IMR-90 (cell line): ENCODE data around the gene RSAD1. TPM values are rescaled to one million over a fixed set of nuclear protein-coding genes. Genes with fewer than 3 reads are reported as not detected.

Experiments
- ATAC-seq: fragments of 200-7000 bp; cut with Tn5 transposase; 2 replicates; pipeline ENCODE4 v1.9.1; 2020; ENCODE audit warnings: low read depth, mild to moderate bottlenecking, moderate library complexity
- BruUV-seq: library from RNA; stranded (reverse); fragments of 400-500 nt; replicated peaks from 2 replicates; lab custom pipeline; 2021; lab: Mats Ljungman, UMichigan
- CTCF ChIA-PET: fragments of 300-600 bp; formaldehyde crosslinking; extraction: SDS; loops from one replicate; lab custom pipeline; 2021; ENCODE audit warnings: antibody characterized with exemption; lab: Yijun Ruan, JAX
- POLR2A ChIA-PET: fragments of 300-600 bp; sonication (Branson Sonifier 250); formaldehyde crosslinking; loops from one replicate; lab custom pipeline; 2022; ENCODE audit warnings: antibody characterized with exemption; ENCODE audit not compliant: unreplicated experiment; lab: Charles Lee
- DNase-seq: peaks from one replicate; pipeline ENCODE4 v3.0.0; 2013
- H2AFZ ChIP-seq: replicated peaks from 2 replicates; pipeline ENCODE3; 2013; ENCODE audit warnings: low read length, mild to moderate bottlenecking; ENCODE audit not compliant: poor library complexity
- H2AK5ac ChIP-seq: 2 replicates; pipeline ENCODE4 v1.6.1; 2013; ENCODE audit warnings: low read depth, low read length, inconsistent platforms
- H2AK9ac ChIP-seq: replicated peaks from 2 replicates; pipeline ENCODE3; 2013; ENCODE audit warnings: mild to moderate bottlenecking, low read depth, low read length, moderate library complexity; ENCODE audit not compliant: poor library complexity
- H2BK120ac ChIP-seq: 2 replicates; pipeline ENCODE4 v1.6.1; 2013; ENCODE audit warnings: low read depth, low read length, inconsistent platforms
- H2BK15ac ChIP-seq: 3 replicates; pipeline ENCODE4 v1.6.1; 2013; ENCODE audit warnings: low read depth, low read length, inconsistent platforms
- H2BK20ac ChIP-seq: 2 replicates; pipeline ENCODE4 v1.6.1; 2013; ENCODE audit warnings: low read depth, mild to moderate bottlenecking, inconsistent platforms, low read length, moderate library complexity
- H2BK5ac ChIP-seq: 2 replicates; pipeline ENCODE4 v1.6.1; 2013; ENCODE audit warnings: mild to moderate bottlenecking, low read depth, low read length, inconsistent platforms; ENCODE audit not compliant: poor library complexity, severe bottlenecking
- H3K14ac ChIP-seq: replicated peaks from 2 replicates; pipeline ENCODE4 v1.6.1; 2013; ENCODE audit warnings: low read depth, low read length, inconsistent platforms
- H3K18ac ChIP-seq: 2 replicates; pipeline ENCODE4 v1.6.1; 2013; ENCODE audit warnings: low read depth, low read length, control low read depth
- H3K23ac ChIP-seq: 2 replicates; pipeline ENCODE4 v1.6.1; 2013; ENCODE audit warnings: low read depth, low read length, inconsistent platforms
- H3K27ac ChIP-seq: 2 replicates; pipeline ENCODE4 v1.5.1; 2013; ENCODE audit warnings: mild to moderate bottlenecking, control low read depth, low read length; ENCODE audit not compliant: insufficient read depth
- H3K27me3 ChIP-seq: 2 replicates; pipeline ENCODE4 v1.6.1; 2013; ENCODE audit warnings: low read length; ENCODE audit not compliant: control insufficient read depth, insufficient read depth
- H3K36me3 ChIP-seq: 2 replicates; pipeline ENCODE4 v1.6.1; 2013; ENCODE audit warnings: low read length, mixed read lengths; ENCODE audit not compliant: control insufficient read depth, insufficient read depth
- H3K4ac ChIP-seq: 2 replicates; pipeline ENCODE4 v1.6.1; 2013; ENCODE audit warnings: low read depth, low read length, inconsistent platforms
- H3K4me1 ChIP-seq: 2 replicates; pipeline ENCODE4 v1.6.1; 2013; ENCODE audit warnings: low read length, mixed read lengths; ENCODE audit not compliant: control insufficient read depth, insufficient read depth
- H3K4me2 ChIP-seq: 2 replicates; pipeline ENCODE4 v1.6.1; 2013; ENCODE audit warnings: low read depth, mild to moderate bottlenecking, control low read depth, low read length, moderate library complexity
- H3K4me3 ChIP-seq: 2 replicates; pipeline ENCODE4 v1.5.1; 2013; ENCODE audit warnings: low read depth, mild to moderate bottlenecking, control low read depth, low read length, moderate library complexity; ENCODE audit not compliant: insufficient read depth
- H3K56ac ChIP-seq: 2 replicates; pipeline ENCODE4 v1.6.1; 2013; ENCODE audit warnings: low read length, inconsistent platforms; ENCODE audit not compliant: insufficient read depth; ENCODE audit errors: extremely low read depth
- H3K79me1 ChIP-seq, 2 experiments: 2 replicates each; pipeline ENCODE4 v1.6.1; 2013; ENCODE audit warnings: low read length in 2 of 2, inconsistent platforms in 1 of 2, low read depth in 1 of 2
- H3K9ac ChIP-seq: 2 replicates; pipeline ENCODE4 v1.6.1; 2013; ENCODE audit warnings: low read depth, low read length, control low read depth
- H3K9me1 ChIP-seq: 2 replicates; pipeline ENCODE4 v1.6.1; 2013; ENCODE audit warnings: low read length, inconsistent platforms; ENCODE audit not compliant: insufficient read depth
- H3K9me3 ChIP-seq: 2 replicates; pipeline ENCODE4 v1.6.1; 2013; ENCODE audit warnings: low read length; ENCODE audit not compliant: control insufficient read depth, insufficient read depth
- H4K20me1 ChIP-seq: 2 replicates; pipeline ENCODE4 v1.6.1; 2013; ENCODE audit warnings: low read length, inconsistent platforms; ENCODE audit not compliant: insufficient read depth
- H4K5ac ChIP-seq: 2 replicates; pipeline ENCODE4 v1.6.1; 2013; ENCODE audit warnings: mild to moderate bottlenecking, low read depth, low read length, control low read depth
- H4K8ac ChIP-seq, 2 experiments: 2 replicates each; pipeline ENCODE4 v1.6.1; 2013; ENCODE audit warnings: low read depth in 2 of 2, low read length in 2 of 2, control low read depth in 1 of 2, inconsistent platforms in 1 of 2
- H4K91ac ChIP-seq: 2 replicates; pipeline ENCODE4 v1.6.1; 2013; ENCODE audit warnings: low read depth, low read length, inconsistent platforms; ENCODE audit not compliant: insufficient read depth
- MAZ ChIP-seq: IDR thresholded peaks from 2 replicates; pipeline ENCODE4 v1.6.1; 2012; ENCODE audit warnings: low read depth, mild to moderate bottlenecking, low read length, improper control_type of control experiment, moderate library complexity, borderline replicate concordance
- USF2 ChIP-seq: fragments of 150-350 bp; IDR thresholded peaks from 2 replicates; pipeline ENCODE4 v1.6.1; 2017; ENCODE audit warnings: mild to moderate bottlenecking, antibody characterized with exemption, low read length, low read depth
- WGBS, 2 experiments: methylation state at CpG; one replicate each; pipeline versions ENCODE4 v1.1.5 to v1.1.7; 2013; ENCODE audit warnings: missing lambda C conversion rate in 2 of 2; ENCODE audit not compliant: insufficient read length in 1 of 2; ENCODE audit errors: extremely low coverage in 2 of 2; 5-methylcytosine and 5-hydroxymethylcytosine counted together
- dilution Hi-C: fragments of 300-500 bp; cut with HindIII; formaldehyde crosslinking; loops from one replicate; pipeline ENCODE4 v1.14.3; 2018; ENCODE audit warnings: low sequenced_read_pairs; ENCODE audit not compliant: unreplicated experiment
- in situ Hi-C: fragments of 300-500 bp; cut with MboI; formaldehyde crosslinking; loops from 3 replicates; pipeline ENCODE4 v1.14.3; 2019; ENCODE audit warnings: low sequenced_read_pairs, inconsistent platforms, mixed read lengths
- intact Hi-C: fragments of 100-400 bp; cut with micrococcal nuclease; formaldehyde crosslinking; loops from 2 replicates; pipeline ENCODE4 v1.10.0; 2022
- polyA plus RNA-seq, 3 experiments: library from polyadenylated mRNA; depleted of rRNA; stranded (reverse); fragments of >200 nt; gene quantifications; 2 replicates each; pipeline ENCODE4 v1.2.3, GENCODE V29; 2012; ENCODE audit warnings: low replicate concordance in 1 of 3
- total RNA-seq: library from RNA; depleted of rRNA; stranded (reverse); fragments of >200 nt; gene quantifications from 2 replicates; pipeline ENCODE4 v1.2.3, GENCODE V29; 2012
- TF ChIP-seq, protein P1 (sequence below): conservative IDR thresholded peaks from 2 replicates; pipeline ENCODE4 v1.5.1; 2012; ENCODE audit warnings: mild to moderate bottlenecking, low read depth, low read length, improper control_type of control experiment

The RSAD1 gene
- total and polyA plus RNA-seq, 2 of the 4 experiments (the other 2 are of a cell fraction): 10.8 to 19.2 TPM

GRCh38 chr17:50492214-50492613, 13.6 kb downstream of the RSAD1 start:
- ATAC-seq (no peak), DNase-seq (no peak)
- H3K9me3 ChIP-seq: no peaks in the 10 kb centered on the region
- no peak overlapping the region for H3K4me3 ChIP-seq
- TF ChIP-seq, protein P1, sequence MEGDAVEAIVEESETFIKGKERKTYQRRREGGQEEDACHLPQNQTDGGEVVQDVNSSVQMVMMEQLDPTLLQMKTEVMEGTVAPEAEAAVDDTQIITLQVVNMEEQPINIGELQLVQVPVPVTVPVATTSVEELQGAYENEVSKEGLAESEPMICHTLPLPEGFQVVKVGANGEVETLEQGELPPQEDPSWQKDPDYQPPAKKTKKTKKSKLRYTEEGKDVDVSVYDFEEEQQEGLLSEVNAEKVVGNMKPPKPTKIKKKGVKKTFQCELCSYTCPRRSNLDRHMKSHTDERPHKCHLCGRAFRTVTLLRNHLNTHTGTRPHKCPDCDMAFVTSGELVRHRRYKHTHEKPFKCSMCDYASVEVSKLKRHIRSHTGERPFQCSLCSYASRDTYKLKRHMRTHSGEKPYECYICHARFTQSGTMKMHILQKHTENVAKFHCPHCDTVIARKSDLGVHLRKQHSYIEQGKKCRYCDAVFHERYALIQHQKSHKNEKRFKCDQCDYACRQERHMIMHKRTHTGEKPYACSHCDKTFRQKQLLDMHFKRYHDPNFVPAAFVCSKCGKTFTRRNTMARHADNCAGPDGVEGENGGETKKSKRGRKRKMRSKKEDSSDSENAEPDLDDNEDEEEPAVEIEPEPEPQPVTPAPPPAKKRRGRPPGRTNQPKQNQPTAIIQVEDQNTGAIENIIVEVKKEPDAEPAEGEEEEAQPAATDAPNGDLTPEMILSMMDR: no peak
- TF ChIP-seq MAZ: no peak
- no peak for TF ChIP-seq USF2
- H4K20me1 ChIP-seq: no peaks in the 10 kb centered on the region
- no peaks in the 10 kb centered on the region for H3K4me1 ChIP-seq
- no peak overlapping the region for H3K4me2 ChIP-seq
- no CpG with 5 or more reads among the region's 8 CpGs for WGBS, 2 experiments
- H3K23ac ChIP-seq: no peak overlapping the region
- H4K8ac ChIP-seq: no peak overlapping the region
- H2BK120ac ChIP-seq: no peak overlapping the region
- no TSS peak for BruUV-seq
- intact Hi-C loops (no loop called here), dilution Hi-C loops (no loop called here), in situ Hi-C loops (no loop called here)
- H3K36me3 ChIP-seq: no peaks in the 10 kb centered on the region; the same call in 1 of the 2 replicates
- no peak overlapping the region for H2BK20ac ChIP-seq
- H3K9me1 ChIP-seq: no peaks in the 10 kb centered on the region
- H3K27ac ChIP-seq: no peak overlapping the region
- H4K91ac ChIP-seq: no peak overlapping the region
- no peak overlapping the region for H2AK9ac ChIP-seq
- H2BK5ac ChIP-seq: no peak overlapping the region
- ChIA-PET CTCF (interaction anchor here (1.4 kb wide), 1 partner anchor 13 kb away, joined by 4 read pairs; no protein-coding TSS in a partner anchor), POLR2A (no interaction called here)
- H3K27me3 ChIP-seq: no peaks in the 10 kb centered on the region; the same call in none of the 2 replicates
- H2AFZ ChIP-seq: no peak overlapping the region
- H2AK5ac ChIP-seq: no peak overlapping the region
- no peaks in the 10 kb centered on the region for H3K79me1 ChIP-seq
- H4K5ac ChIP-seq: no peak overlapping the region
- no peak overlapping the region for H3K14ac ChIP-seq
- H3K9ac ChIP-seq: no peak overlapping the region
- no peak overlapping the region for H2BK15ac ChIP-seq
- no peak overlapping the region for H3K18ac ChIP-seq
- no peak overlapping the region for H3K4ac ChIP-seq
- H3K56ac ChIP-seq: no peak overlapping the region
